GM19240 (cell line): ENCODE data around the gene SLC5A12.

Source experiments
- DNase-seq: peaks from one replicate; pipeline ENCODE4 v3.0.0; 2011; ENCODE audit warnings: low spot score; ENCODE audit not compliant: insufficient read length

SLC5A12 gene

GRCh38 chr11:26721948-26722475, at the start of gene SLC5A12:
Gene SLC5A12 (minus strand): TSS chr11:26722060. CDS start chr11:26721714, 346 bp downstream.
- no peak for DNase-seq

- no peak for DNase-seq
Measured at GRCh38 chr11:26769027-26769426, 47.2 kb upstream of the SLC5A12 start.

GRCh38 chr11:26767060-26767459, 45.2 kb upstream of the SLC5A12 start:
- DNase-seq: no peak

GRCh38 chr11:26765323-26765722, 43.5 kb upstream of the SLC5A12 start:
- no peak for DNase-seq

GRCh38 chr11:26764825-26765224, 43.0 kb upstream of the SLC5A12 start:
- DNase-seq: no peak

GRCh38 chr11:26764315-26764714, 42.5 kb upstream of the SLC5A12 start:
- no peak for DNase-seq

- no peak for DNase-seq
Measured at GRCh38 chr11:26762089-26762488, 40.2 kb upstream of the SLC5A12 start.

- DNase-seq: no peak
Measured at GRCh38 chr11:26761361-26761809, 39.5 kb upstream of the SLC5A12 start.

- DNase-seq: no peak
Measured at GRCh38 chr11:26757995-26758394, 36.1 kb upstream of the SLC5A12 start.

- DNase-seq: no peak
Measured at GRCh38 chr11:26755762-26756161, 33.9 kb upstream of the SLC5A12 start.

- no peak for DNase-seq
Measured at GRCh38 chr11:26753723-26754504, 32.1 kb upstream of the SLC5A12 start.

- no peak for DNase-seq
Measured at GRCh38 chr11:26749927-26750326, 28.1 kb upstream of the SLC5A12 start.

GRCh38 chr11:26743622-26744021, 21.8 kb upstream of the SLC5A12 start:
- DNase-seq: no peak

- no peak for DNase-seq
Measured at GRCh38 chr11:26742966-26743365, 21.1 kb upstream of the SLC5A12 start.

- no peak for DNase-seq
Measured at GRCh38 chr11:26741036-26741435, 19.2 kb upstream of the SLC5A12 start.

- DNase-seq: no peak
Measured at GRCh38 chr11:26739366-26740073, 17.7 kb upstream of the SLC5A12 start.

- DNase-seq: no peak
Measured at GRCh38 chr11:26734691-26735090, 12.8 kb upstream of the SLC5A12 start.

GRCh38 chr11:26731084-26731456, 9.2 kb upstream of the SLC5A12 start:
- no peak for DNase-seq

- DNase-seq: no peak
Measured at GRCh38 chr11:26730414-26731083, 8.7 kb upstream of the SLC5A12 start.

- no peak for DNase-seq
Measured at GRCh38 chr11:26729284-26729683, 7.4 kb upstream of the SLC5A12 start.

GRCh38 chr11:26726960-26727359, 5.1 kb upstream of the SLC5A12 start:
- no peak for DNase-seq

GRCh38 chr11:26719998-26720397, 1.9 kb downstream of the SLC5A12 start:
- DNase-seq: no peak
